ENCODE results near the gene FAM240B. TPM values are rescaled to one million over a fixed set of nuclear protein-coding genes. Genes with fewer than 3 reads are reported as not detected.

Gene FAM240B
- not detected for total RNA-seq

DNA sequence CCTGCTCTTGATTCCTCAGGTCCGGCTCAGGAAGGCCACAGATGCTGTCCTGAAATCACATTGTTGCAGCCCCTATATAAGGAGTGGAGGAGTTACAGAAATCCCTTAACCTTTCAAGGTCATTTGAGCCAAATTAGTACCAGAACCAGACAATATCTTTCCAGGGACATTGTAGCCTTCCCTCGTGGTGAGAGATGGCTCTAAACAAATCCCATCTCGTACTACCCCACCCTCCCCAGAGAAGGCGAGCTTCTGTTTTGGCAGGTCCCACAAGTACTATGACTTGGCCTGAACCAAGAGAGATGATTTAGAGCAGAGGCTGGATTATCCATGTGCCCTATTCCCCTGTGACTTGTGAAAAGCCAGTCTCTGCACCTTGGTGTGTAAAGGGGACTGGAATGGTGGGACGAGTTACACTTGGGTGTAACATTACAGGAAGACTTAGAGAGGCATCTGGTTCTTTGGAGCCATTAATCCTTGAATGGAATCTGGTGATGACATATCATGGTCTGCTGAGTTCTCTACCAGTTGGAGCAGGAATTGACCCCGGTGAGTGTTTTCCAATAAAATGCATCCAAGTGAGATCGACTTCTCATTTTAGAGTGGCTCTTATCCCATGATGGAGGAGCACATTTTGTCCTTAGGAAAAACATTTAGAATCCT, at the start of gene FAM240B:
Gene FAM240B (minus strand): TSS at position 51 of the 663 bp plus-strand sequence. CDS start 16,134 bp downstream, outside the sequence.
- no peak for DNase-seq (ENCODE audit: extremely low spot score)
- Histone ChIP-seq H3K4me1 (no peaks in the 10 kb centered on the region), H3K36me3 (no peaks in the 10 kb centered on the region), H3K27ac (replicated peaks in 1 of 4) (no peak within 1 kb of the TSS), H3K9me3 (no peaks in the 10 kb centered on the region), H3K27me3 (no peaks in the 10 kb centered on the region), H3K4me3 (no peak within 1 kb of the TSS)
- intact Hi-C loops (cut with DNase I): no loop called here
- TF ChIP-seq EP300 (IDR thresholded peaks at IDR 0.05) (no peak), CTCF (IDR thresholded peaks at IDR 0.05) (no peak), POLR2AphosphoS5 (IDR thresholded peaks at IDR 0.05) (no peak), POLR2A (IDR thresholded peaks at IDR 0.05; ENCODE audit: low read depth) (no peak)
- WGBS: 87% methylated on average over 7 of the region's 7 CpGs

- H3K36me3 ChIP-seq: no peaks in the 10 kb centered on the region
- no peak overlapping the region for H3K4me3 ChIP-seq
- H3K9me3 ChIP-seq: no peaks in the 10 kb centered on the region
- H3K27me3 ChIP-seq: no peaks in the 10 kb centered on the region
- peaks cover 0 to 9% (median 2%) of the 10 kb centered on the region in 4 donors for H3K4me1 ChIP-seq
- H3K27ac ChIP-seq (replicated peaks in 1 of 4): no peak overlapping the region
- TF ChIP-seq POLR2AphosphoS5 (IDR thresholded peaks at IDR 0.05) (no peak), POLR2A (IDR thresholded peaks at IDR 0.05; ENCODE audit: low read depth) (no peak), CTCF (IDR thresholded peaks at IDR 0.05) (no peak), EP300 (IDR thresholded peaks at IDR 0.05) (no peak)
- intact Hi-C loops (cut with DNase I): no loop called here
- no peak for DNase-seq (ENCODE audit: extremely low spot score)
- 80% methylated on average over 9 of the region's 9 CpGs for WGBS
Measured at GRCh38 chr9:38768351-38768761, 48.4 kb upstream of the FAM240B start.

- Histone ChIP-seq H3K27ac (replicated peaks in 1 of 4) (peak overlapping the region in 1 of 4 donors; percentile 20), H3K4me1 (peaks cover 0 to 21% (median 16%) of the 10 kb centered on the region in 4 donors), H3K36me3 (no peaks in the 10 kb centered on the region), H3K4me3 (no peak overlapping the region), H3K27me3 (no peaks in the 10 kb centered on the region), H3K9me3 (no peaks in the 10 kb centered on the region)
- TF ChIP-seq CTCF (IDR thresholded peaks at IDR 0.05) (no peak), POLR2A (IDR thresholded peaks at IDR 0.05; ENCODE audit: low read depth) (no peak), POLR2AphosphoS5 (IDR thresholded peaks at IDR 0.05) (no peak), EP300 (IDR thresholded peaks at IDR 0.05) (no peak)
- no peak for DNase-seq (ENCODE audit: extremely low spot score)
- intact Hi-C loops (cut with DNase I): no loop called here
- 43% methylated on average over 4 of the region's 4 CpGs for WGBS
Measured at GRCh38 chr9:38765101-38765500, 45.2 kb upstream of the FAM240B start.

DNA sequence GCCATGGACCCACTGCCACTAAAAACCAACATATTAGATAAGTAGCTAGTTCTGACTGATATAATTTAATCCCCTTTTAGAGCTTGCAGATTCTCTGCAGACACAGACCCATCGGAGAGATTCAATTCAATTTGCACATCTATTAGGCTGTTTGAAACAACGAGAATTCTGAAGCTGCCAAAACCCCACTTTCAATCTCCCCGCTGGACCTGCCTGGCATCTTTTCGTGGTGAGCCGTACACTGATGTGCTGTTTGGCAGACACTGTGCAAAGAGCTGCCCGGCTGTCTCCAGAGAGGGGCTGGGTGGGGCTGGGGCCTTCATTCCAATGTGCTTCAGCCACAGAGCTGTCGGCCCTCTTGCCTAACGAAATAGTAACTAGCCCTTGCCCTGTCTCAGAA, 42.1 kb upstream of the FAM240B start:
- H3K27me3 ChIP-seq: no peaks in the 10 kb centered on the region
- 55% methylated on average over 8 of the region's 8 CpGs for WGBS
- DNase-seq (ENCODE audit: extremely low spot score): no peak
- no peak for TF ChIP-seq POLR2AphosphoS5 (IDR thresholded peaks at IDR 0.05)
- no peak for TF ChIP-seq POLR2A (IDR thresholded peaks at IDR 0.05; ENCODE audit: low read depth)
- TF ChIP-seq EP300 (IDR thresholded peaks at IDR 0.05): no peak
- no peak for TF ChIP-seq CTCF (IDR thresholded peaks at IDR 0.05)
- intact Hi-C loops (cut with DNase I): no loop called here
- H3K4me1 ChIP-seq: peaks cover 0 to 21% (median 16%) of the 10 kb centered on the region in 4 donors
- H3K9me3 ChIP-seq: no peaks in the 10 kb centered on the region
- H3K27ac ChIP-seq (replicated peaks in 1 of 4): no peak overlapping the region
- no peak overlapping the region for H3K4me3 ChIP-seq
- no peaks in the 10 kb centered on the region for H3K36me3 ChIP-seq

- intact Hi-C loops (cut with DNase I): no loop called here
- peaks cover 0 to 21% (median 16%) of the 10 kb centered on the region in 4 donors for H3K4me1 ChIP-seq
- H3K27me3 ChIP-seq: no peaks in the 10 kb centered on the region
- H3K4me3 ChIP-seq: no peak overlapping the region
- TF ChIP-seq POLR2AphosphoS5 (IDR thresholded peaks at IDR 0.05) (no peak), POLR2A (IDR thresholded peaks at IDR 0.05; ENCODE audit: low read depth) (no peak), CTCF (IDR thresholded peaks at IDR 0.05) (no peak), EP300 (IDR thresholded peaks at IDR 0.05) (no peak)
- WGBS: 23% methylated on average over 3 of the region's 3 CpGs
- no peaks in the 10 kb centered on the region for H3K36me3 ChIP-seq
- no peaks in the 10 kb centered on the region for H3K9me3 ChIP-seq
- H3K27ac ChIP-seq (replicated peaks in 1 of 4): no peak overlapping the region
- DNase-seq (ENCODE audit: extremely low spot score): no peak
Measured at GRCh38 chr9:38761339-38761738, 41.4 kb upstream of the FAM240B start.
